GM21576 (cell line): ENCODE results near the gene SETD1A.

Experiments
- ATAC-seq: cut with Tn5 transposase; IDR thresholded peaks from one replicate; pipeline ENCODE4 v1.9.1; 2021; ENCODE audit warnings: mild to moderate bottlenecking, moderate library complexity; ENCODE audit not compliant: unreplicated experiment

The SETD1A gene

GRCh38 chr16:30957456-30958174 lies at the start of gene SETD1A:
TSS of gene SETD1A (plus strand) at chr16:30957754. CDS start at chr16:30958732, 978 bp downstream.
- peak; percentile 68 for ATAC-seq

DNA sequence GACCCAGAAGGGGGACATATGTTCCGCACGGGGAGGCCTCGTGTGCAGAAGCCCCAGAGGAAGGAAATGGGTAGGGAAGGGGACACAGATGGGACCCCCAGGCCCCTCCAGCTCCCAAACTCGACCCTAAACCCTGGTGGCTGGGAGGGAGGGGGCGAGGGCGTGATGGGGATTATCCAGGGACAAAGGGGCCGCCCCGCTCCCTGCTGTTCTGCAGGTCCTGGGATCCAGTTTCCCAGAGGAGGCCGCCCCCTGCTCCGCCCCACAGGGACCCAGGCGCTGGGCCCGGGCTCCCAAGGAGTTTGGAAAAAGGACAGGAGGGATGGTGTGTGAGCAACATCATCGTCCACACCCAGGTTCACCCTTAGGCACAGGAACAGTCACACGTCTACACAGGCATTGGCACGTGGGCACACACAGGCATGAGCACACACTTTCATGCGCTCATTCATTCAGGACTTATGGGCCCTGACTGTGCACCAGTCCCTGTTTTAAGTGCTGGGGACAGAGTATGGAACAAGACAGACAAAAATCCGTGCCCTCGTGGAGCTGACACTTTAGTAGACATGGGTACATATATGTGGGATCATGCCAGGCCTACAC lies 47.0 kb upstream of the SETD1A start:
- ATAC-seq = no peak

- ATAC-seq = no peak
These were observed 44.7 kb upstream of the SETD1A start for GRCh38 chr16:30912794-30913412.

- ATAC-seq = no peak
These were observed 42.7 kb upstream of the SETD1A start for GRCh38 chr16:30914830-30915229.

DNA sequence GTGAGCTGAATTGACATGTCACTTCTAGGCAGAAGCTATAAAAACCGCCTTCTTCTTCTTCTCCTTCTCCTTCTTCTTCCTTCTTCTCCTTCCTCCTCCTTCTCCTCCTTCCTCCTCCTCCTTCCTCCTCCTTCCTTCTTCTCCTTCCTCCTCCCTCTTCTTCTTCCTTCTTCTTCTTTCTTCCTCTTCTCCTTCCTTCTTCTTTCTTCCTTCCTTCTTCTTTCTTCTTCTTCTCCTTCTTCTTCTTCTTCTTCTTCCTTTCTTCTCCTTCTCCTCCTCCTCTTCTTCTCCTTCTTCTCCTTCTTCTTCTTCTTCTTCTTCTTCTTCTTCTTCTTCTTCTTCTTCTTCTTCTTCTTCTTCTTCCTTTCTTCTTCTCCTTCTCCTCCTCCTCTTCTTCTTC lies 38.9 kb upstream of the SETD1A start:
- ATAC-seq = no peak

DNA sequence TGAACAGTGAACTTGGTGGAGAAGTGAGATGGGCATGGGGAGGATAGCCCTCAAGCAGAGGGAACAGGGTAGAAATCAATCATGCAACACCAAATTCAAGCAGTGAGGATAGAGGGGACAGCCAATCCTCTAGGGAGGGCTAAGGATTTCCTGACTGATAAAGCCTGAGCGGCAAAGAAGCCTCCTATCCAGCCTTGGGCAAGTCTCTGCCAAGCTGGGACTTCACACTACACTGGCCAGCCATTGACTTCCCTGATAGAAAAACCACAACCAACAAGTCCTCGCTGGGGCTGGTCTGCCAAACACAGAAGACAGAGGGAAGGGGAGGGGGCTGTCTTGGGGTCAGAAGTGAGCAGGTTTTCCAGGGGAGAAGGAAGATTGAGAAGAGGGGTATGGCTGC lies 36.7 kb upstream of the SETD1A start:
- no peak for ATAC-seq

DNA sequence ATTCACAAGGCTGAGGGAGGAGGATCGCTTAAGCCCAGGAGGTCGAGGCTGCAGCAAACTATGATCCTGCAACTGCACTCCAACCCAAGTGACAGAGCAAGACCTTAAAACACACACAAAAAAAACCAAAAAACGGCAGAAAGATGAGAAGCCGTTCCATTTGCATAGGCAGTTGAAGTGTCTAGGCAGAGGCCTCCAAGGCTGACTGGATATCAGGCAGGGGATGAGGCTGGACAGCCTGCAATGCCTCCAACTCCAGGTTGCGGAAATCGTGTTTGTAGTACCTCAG lies 36.2 kb upstream of the SETD1A start:
- ATAC-seq = no peak

DNA sequence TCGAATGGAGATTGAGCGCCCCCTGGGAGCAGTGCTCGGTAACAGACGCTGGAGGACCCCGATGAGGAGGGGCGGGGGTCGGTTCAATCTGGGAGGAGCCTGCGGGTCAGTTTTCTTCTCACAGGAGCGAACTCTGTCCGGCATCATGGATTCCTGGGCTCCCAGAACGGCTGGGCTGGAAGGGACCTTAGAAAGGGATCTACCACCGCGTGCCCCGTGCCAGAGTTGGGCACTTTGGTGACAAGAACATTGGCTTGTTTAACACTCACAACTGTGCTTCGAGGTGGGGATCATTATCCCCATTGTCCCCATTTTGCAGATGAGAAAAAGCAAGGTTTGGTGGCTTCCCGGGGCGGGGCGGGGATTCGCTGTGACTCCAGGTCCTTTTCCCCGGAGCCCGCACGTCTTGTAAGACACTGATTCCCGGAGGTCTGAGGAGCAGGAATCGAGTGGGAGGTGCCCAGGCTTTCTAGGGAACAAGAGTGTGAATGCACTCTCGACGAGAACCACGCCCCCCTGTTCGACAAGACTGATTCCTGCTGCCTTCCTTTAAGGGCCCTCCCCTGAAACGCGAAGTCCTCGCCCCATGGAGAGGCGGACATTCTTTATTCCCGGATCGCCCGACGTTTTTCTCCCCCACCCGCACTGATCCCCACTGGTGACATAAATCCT lies 35.7 kb upstream of the SETD1A start:
- ATAC-seq = peak; percentile 0

GRCh38 chr16:30922420-30922959 lies 35.1 kb upstream of the SETD1A start:
- peak; percentile 70 for ATAC-seq

DNA sequence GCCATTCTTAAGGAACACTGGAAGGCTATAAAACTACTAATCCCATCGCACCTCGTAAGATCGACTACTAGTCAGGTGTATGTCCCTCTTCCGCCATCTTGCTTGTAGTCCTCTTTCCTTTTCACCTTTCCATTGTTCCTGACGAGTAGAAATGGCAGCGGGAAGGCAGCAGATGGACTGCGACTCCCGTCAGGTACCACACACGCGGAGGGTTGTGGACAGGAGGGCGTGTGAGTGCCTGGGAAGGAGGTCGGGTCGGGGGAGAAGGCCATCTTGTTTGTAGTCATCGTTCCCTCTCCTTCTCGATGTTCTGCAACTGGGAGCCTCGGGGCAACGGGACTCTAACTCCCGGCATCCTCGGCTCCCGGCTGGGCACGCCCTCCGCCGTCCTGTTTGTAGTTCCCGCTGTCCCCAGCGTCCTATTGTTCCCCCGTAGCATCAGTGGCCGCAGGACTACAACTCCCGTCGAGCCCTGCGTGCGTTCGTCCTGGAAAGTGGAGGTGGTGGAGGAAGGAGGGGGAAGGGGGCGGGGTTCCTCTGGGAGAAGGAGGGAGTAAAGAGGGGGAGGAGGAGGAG lies 34.5 kb upstream of the SETD1A start:
- ATAC-seq = peak; percentile 66

DNA sequence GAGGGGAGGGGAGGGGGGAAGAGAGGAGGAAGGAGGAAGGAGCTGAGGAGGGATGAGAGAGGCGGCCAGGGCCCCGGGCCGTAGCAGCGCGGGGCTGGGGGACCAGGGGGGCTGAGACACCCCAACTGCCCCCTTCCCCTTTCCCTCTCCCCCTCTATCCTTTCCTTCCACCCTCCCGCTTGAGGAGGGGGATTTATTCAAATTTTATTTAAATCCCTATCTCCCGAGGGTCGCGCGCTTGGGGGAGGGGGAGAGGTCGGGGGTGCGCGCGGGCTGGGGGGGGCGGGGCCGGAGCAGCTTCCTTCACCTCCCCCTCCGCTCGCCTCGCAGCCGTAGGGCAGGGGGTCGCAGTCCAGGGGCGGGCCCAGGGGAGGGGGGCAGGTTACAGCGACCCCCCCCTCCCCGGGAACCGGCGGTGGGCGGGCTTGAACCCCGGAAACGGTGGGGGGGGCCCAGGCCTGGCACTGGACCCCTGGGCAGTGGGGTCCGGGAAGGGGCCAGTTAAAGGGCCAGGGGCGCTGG lies 33.9 kb upstream of the SETD1A start, which contains the start of gene FBXL19:
Gene FBXL19, plus strand, starts transcription at position 19 of the 522 bp plus-strand sequence. CDS start 2,183 bp downstream, outside the sequence.
- ATAC-seq = no peak

- no peak for ATAC-seq
These were observed 33.3 kb upstream of the SETD1A start for GRCh38 chr16:30924076-30924912.

- no peak for ATAC-seq
These were observed 32.5 kb upstream of the SETD1A start for GRCh38 chr16:30924913-30925631.

- no peak for ATAC-seq
These were observed 31.9 kb upstream of the SETD1A start for GRCh38 chr16:30925632-30925987.

- ATAC-seq = no peak
These were observed 31.4 kb upstream of the SETD1A start for GRCh38 chr16:30925995-30926811.

DNA sequence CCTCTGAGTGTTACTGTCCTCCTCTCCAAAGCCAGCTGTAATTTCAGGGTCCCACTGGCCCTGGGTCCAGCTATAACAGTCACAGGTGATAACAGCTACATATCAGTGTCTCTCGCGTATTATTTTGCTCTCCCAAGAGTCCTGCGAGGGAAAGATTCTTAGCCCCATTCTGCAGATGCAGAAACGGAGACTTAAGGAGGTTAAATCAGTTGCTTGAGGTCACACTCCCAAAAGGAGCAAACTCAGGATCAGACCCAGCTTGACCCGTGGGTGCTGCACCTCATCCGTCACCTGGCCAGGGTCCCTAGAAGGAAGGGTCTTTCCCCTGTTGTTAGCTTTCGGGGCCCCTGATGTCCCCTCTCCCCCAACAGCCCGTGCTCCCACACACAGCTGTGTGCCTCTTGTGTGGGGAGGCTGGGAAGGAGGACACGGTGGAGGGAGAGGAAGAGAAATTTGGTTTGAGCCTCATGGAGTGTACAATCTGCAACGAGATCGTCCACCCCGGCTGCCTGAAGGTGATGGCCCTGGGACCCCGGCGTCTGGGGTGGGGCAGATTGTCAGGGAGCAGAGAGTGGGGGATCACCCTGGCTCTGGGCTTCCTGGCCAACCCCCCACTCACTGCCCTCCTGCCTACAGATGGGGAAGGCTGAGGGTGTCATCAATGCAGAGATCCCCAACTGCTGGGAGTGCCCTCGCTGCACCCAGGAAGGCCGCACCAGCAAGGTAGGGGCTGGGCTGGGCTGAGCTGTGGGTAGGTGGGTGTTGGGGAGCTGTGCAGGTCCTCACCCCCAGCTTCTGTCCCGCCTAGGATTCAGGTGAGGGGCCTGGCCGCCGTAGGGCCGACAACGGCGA lies 30.4 kb upstream of the SETD1A start:
- no peak for ATAC-seq

- no peak for ATAC-seq
These were observed 29.7 kb upstream of the SETD1A start for GRCh38 chr16:30927789-30928378.
